AG04450 (cell line): ENCODE results near the gene ERN1. TPM values are rescaled to one million over a fixed set of nuclear protein-coding genes. Genes with fewer than 3 reads are reported as not detected.

Experiments used
- CTCF ChIA-PET: fragments of 300-600, 350-600 bp; formaldehyde crosslinking; extraction: SDS; loops from one replicate; lab custom pipeline; 2022; ENCODE audit warnings: antibody characterized with exemption, inconsistent platforms; lab: Charles Lee
- POLR2A ChIA-PET: fragments of 350-600 bp; formaldehyde crosslinking; extraction: SDS; loops from one replicate; lab custom pipeline; 2021; ENCODE audit warnings: antibody characterized with exemption, inconsistent platforms; lab: Yijun Ruan, JAX
- DNase-seq: peaks from one replicate; pipeline ENCODE4 v3.0.0-alpha.2; 2011; ENCODE audit warnings: low read depth, low spot score
- H3K27ac ChIP-seq: one replicate; pipeline ENCODE4 v1.5.1; 2012; ENCODE audit warnings: low read depth, low read length, control low read depth
- H3K27me3 ChIP-seq: one replicate; pipeline ENCODE4 v1.6.0; 2012; ENCODE audit warnings: low read length; ENCODE audit not compliant: control insufficient read depth, insufficient read depth
- H3K4me3 ChIP-seq: 2 replicates; pipeline ENCODE4 v1.5.1; 2011; ENCODE audit warnings: mild to moderate bottlenecking, low read depth, low read length, control low read depth
- H3K9me3 ChIP-seq: 2 replicates; pipeline ENCODE4 v1.5.1; 2012; ENCODE audit warnings: low read length; ENCODE audit not compliant: control insufficient read depth, insufficient read depth
- CTCF ChIP-seq: IDR thresholded peaks from 2 replicates; pipeline ENCODE4 v1.5.1; 2011; ENCODE audit warnings: low read depth, low read length, control low read depth, inconsistent platforms
- polyA plus RNA-seq: library from polyadenylated mRNA; depleted of rRNA; stranded (reverse); fragments of >200 nt; gene quantifications from 2 replicates; pipeline ENCODE4 v1.2.3, GENCODE V29; 2011

Gene ERN1
- polyA plus RNA-seq, 1 experiment: 4.7 TPM

DNA sequence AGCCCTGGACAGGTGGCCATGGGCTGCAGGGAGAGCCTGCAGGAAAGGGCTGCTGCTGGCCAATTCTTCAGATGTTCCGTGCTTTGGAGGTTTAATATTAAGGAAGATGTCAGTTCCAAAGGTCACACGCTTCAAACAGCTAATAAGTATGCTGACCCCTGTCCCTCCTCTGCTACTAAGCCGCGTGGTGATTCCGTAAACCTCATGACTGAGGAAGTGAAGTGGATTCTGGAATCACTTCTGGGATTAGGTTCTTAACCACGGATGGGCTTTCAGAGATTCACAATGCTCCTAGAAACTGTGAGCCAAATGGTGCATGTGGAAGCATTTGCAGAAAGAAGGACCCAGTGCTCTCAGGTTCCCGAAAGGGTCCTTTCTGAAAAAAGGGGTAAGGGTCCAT is 28.5 kb upstream of the ERN1 start:
- H3K27me3 ChIP-seq: no peaks in the 10 kb centered on the region
- ChIA-PET POLR2A (no interaction called here), CTCF (no interaction called here)
- DNase-seq: no peak
- no peak for TF ChIP-seq CTCF
- no peak overlapping the region for H3K4me3 ChIP-seq
- no peaks in the 10 kb centered on the region for H3K9me3 ChIP-seq
- no peak overlapping the region for H3K27ac ChIP-seq

DNA sequence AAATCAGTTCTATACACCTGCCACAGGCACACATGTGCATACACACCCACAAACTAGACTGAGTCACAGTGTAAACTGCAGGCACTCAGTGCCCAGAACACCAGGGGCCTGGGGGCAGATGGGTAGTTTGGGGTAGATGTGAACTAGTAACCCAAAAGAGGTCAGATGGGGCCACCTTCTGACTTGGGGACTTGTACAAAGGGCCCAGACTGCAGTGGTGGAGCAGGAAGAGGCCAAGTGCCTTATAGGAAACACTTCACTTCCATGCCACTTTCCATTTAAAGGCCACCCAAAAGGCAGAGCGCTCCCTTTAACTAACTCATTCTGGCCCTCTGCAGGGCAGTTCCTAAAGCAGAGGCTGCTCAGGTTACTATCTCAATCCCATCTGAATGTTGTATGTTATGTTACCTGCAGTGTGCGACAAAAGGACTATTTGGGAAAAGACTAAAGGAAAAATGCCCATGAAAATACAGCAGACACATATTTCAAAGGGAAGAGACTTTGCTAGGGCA is 27.8 kb upstream of the ERN1 start:
- Histone ChIP-seq H3K9me3 (no peaks in the 10 kb centered on the region), H3K4me3 (no peak overlapping the region), H3K27me3 (no peaks in the 10 kb centered on the region), H3K27ac (no peak overlapping the region)
- DNase-seq: no peak
- no peak for TF ChIP-seq CTCF
- CTCF ChIA-PET: no interaction called here
- POLR2A ChIA-PET: no interaction called here

DNA sequence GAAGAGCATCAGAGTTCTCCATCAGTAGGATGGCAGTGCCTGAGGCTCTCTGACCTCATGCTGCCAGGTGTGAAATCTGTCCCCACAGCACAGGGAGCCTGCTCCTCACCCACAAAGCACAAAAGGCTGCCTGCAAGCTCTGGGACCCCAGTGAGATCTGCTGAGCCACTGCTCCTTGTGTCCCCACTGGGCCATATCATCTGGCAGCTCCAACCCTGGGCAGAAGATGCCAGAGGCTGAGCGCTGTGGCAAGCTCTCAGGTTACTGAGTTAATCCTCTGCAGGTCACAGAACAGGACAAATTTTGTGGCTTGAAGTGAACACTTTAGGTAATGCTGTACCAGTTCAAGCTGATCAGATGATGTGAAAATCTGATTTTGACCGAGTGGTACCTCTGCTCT is 26.7 kb upstream of the ERN1 start:
- POLR2A ChIA-PET: interaction anchor here (0.7 kb wide), 1 partner anchor 11 kb away, joined by 3 read pairs; no protein-coding TSS in a partner anchor

GRCh38 chr17:64155751-64156544 is 26.0 kb upstream of the ERN1 start:
- CTCF ChIA-PET: interaction anchor here (1.1 kb wide), 1 partner anchor 126 kb away, joined by 4 read pairs; no protein-coding TSS in a partner anchor
- POLR2A ChIA-PET: interaction anchor here (0.7 kb wide), 1 partner anchor 10 kb away, joined by 3 read pairs; no protein-coding TSS in a partner anchor
- DNase-seq: no peak

More for the DNA sequence above, 26.7 kb upstream of the ERN1 start:
- no peak for DNase-seq
- Histone ChIP-seq H3K9me3 (no peaks in the 10 kb centered on the region), H3K4me3 (no peak overlapping the region), H3K27ac (no peak overlapping the region), H3K27me3 (no peaks in the 10 kb centered on the region)
- no peak for TF ChIP-seq CTCF
- CTCF ChIA-PET: no interaction called here

More at GRCh38 chr17:64155751-64156544, 26.0 kb upstream of the ERN1 start:
- no peak overlapping the region for H3K4me3 ChIP-seq
- TF ChIP-seq CTCF: no peak
- H3K27me3 ChIP-seq: no peaks in the 10 kb centered on the region
- H3K9me3 ChIP-seq: no peaks in the 10 kb centered on the region
- H3K27ac ChIP-seq: no peak overlapping the region
